ENCODE measurements around the gene C2orf92. TPM values are rescaled to one million over a fixed set of nuclear protein-coding genes. Genes with fewer than 3 reads are reported as not detected.

C2orf92 gene
- total RNA-seq, 1 experiment from 2014 or later: 8.6 TPM

GRCh38 chr2:97714084-97714949 lies 44.8 kb downstream of the C2orf92 start:
- no peak for DNase-seq (ENCODE audit: low spot score)

- DNase-seq (ENCODE audit: low spot score): no peak
Observed at GRCh38 chr2:97714950-97715652, 45.6 kb downstream of the C2orf92 start.

GRCh38 chr2:97715951-97716694 lies 46.6 kb downstream of the C2orf92 start:
- no peak for DNase-seq (ENCODE audit: low spot score)

GRCh38 chr2:97716695-97717612 lies 47.4 kb downstream of the C2orf92 start:
- DNase-seq (ENCODE audit: low spot score): no peak

GRCh38 chr2:97717613-97717995 lies 48.1 kb downstream of the C2orf92 start:
- no peak for DNase-seq (ENCODE audit: low spot score)

DNA sequence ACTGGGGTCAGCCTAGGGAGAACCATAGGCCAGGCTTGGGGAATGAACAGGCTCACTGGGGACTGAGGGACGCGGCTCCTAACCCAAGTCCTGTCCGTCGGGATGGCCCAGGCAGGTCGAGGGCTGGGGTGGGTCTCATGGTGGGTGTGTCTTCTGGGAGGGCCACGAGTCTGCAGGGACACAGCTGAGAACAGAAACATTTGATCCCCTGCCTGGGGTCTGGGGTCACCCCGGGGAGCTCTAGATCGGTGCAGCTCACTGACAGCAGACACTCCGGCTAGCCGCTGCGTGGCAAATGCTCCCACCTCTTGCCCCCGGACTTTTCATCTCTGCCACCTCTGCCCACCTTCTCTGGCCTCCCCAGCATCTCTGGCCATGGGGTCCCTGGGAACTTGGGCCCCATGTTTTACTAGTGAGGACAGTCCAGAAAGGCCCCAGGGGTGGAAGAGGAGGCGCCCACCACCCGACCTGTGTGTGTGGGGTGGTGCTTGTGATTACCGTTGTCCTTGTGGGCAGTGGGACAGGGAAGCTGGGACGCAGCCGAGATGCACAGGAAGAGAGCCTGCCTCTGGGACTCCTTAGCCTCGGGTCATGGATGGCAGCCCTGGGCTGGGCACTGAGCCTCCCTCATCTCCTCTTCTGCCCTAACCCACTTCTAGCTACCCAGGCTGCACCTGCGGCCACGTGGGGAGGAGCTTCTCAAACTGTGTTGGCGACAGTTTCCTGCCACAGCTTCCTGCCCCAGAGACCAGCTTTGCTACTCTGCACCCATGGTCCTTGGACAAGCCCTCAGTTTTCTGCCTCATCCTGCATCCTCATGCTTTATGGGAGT lies 48.8 kb downstream of the C2orf92 start:
- DNase-seq (ENCODE audit: low spot score): no peak

GRCh38 chr2:97718942-97719341 lies 49.4 kb downstream of the C2orf92 start:
- DNase-seq (ENCODE audit: low spot score): no peak

GRCh38 chr2:97719362-97720155 lies 50.0 kb downstream of the C2orf92 start:
- no peak for DNase-seq (ENCODE audit: low spot score)

DNA sequence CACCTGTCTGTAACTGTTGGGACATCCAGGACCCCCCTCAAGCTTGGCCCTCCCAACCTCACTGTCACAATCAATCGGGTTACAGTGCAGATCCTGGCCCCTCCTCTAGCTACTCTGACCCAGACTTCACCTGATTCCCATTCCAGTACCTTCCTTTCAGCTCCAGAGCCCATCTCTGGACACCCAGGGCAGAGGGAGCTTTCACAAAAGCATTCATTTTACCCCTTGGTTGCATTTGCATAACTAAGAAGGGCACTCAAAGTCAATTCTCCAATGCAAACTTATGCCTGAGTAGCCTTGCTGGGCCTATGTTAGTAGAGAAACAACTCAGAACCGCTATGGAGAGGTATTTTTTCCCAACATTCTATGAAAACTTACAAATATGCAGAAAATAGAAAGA lies 51.2 kb downstream of the C2orf92 start:
- no peak for DNase-seq (ENCODE audit: low spot score)

DNA sequence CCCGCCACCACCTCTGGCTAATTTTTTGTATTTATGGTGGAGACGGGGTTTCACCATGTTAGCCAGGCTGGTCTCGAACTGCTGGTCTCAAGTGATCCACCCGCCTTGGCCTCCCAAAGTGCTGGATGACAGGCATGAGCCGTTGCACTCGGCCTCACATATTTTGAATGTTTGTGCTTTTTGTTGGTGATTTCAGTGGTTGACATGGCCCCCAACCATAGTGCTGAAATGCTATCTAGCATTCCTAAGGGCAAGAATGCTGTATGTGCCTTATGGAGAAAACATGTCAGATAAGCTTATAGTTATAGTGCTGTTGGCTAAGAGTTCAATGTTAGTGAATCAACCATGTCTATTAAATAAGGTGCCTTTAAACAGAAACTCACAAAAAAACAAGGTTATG lies 52.7 kb downstream of the C2orf92 start:
- no peak for DNase-seq (ENCODE audit: low spot score)

- no peak for DNase-seq (ENCODE audit: low spot score)
Observed at GRCh38 chr2:97723156-97724072, 53.9 kb downstream of the C2orf92 start.

- DNase-seq (ENCODE audit: low spot score): no peak
Observed at GRCh38 chr2:97724073-97724410, 54.5 kb downstream of the C2orf92 start.

DNA sequence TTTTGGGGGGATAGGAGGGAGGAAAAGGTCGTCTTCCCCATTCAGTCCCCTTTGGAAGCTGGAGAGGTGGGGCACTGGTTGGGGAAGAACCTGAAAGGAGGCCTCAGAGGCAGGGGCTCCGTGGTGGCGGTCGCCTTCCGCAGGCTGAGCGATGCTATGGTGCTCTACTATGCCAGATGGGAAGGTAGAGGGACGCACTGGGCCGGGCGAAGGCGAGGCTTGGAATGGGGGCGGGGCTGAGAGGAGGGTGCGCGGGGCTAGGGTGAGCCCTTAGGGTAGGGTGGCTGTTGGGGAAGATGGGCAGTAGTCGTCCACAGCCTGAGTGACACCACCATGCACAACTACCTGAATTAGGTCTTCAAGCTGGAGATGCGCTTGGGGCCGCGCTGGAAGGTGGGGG lies 55.0 kb downstream of the C2orf92 start:
- no peak for DNase-seq (ENCODE audit: low spot score)

DNA sequence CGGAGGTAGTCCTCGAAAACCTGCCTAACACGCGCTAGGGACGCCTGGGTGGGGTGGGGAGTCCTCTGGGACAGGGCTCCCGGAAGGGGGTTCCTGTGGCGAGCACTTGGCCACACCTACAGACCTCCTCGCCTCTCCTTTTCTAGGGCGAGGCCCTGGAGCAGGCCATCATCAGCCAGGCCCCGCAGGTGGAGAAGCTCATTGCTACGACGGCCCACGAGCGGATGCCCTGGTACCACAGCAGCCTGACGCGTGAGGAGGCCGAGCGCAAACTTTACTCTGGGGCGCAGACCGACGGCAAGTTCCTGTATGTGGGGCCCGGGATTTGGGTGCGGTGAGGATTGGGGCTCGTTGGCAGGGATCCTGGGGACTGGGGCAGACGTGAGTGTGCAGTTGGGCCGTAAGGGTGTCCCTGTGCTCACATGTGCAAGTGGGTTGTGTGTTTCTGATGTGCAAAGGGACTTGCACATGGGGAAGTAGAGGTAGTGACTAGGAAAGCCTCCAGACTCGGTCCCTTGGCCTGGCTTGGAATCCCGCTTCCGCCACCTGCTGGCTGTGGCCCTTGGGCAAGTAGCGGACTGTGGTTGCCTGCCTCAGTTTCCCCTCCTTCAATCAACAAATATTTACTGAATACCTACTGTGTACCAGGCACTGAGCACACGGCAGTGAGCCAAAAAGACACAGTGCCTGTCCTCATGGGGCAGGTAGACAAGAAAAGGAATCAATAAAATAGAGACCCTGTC lies 55.6 kb downstream of the C2orf92 start:
- DNase-seq (ENCODE audit: low spot score): no peak

GRCh38 chr2:97726261-97727064 lies 57.0 kb downstream of the C2orf92 start:
- no peak for DNase-seq (ENCODE audit: low spot score)

GRCh38 chr2:97727296-97727695 lies 57.8 kb downstream of the C2orf92 start:
- no peak for DNase-seq (ENCODE audit: low spot score)

- DNase-seq (ENCODE audit: low spot score): peak; percentile 23
Observed at GRCh38 chr2:97728091-97728731, 58.7 kb downstream of the C2orf92 start.
